NCI-H2196 (cell line): ENCODE data around the gene MCEE.
"Not testable (repeated sequence)": the region's sequence is repeated elsewhere in the genome, so short reads cannot be mapped to it uniquely, and the experiment has no call there.

Experiments
- DNase-seq: peaks from one replicate; lab custom pipeline; 2025; ENCODE audit not compliant: unreplicated experiment; lab: John Stamatoyannopoulos, UW

Gene MCEE

GRCh38 chr2:71083752-71084312 lies 46.2 kb downstream of the MCEE start:
- not testable (repeated sequence) for DNase-seq

- DNase-seq, result not testable (repeated sequence)
These were observed 46.7 kb downstream of the MCEE start for GRCh38 chr2:71083297-71083696.

GRCh38 chr2:71082402-71083252 lies 47.4 kb downstream of the MCEE start:
- DNase-seq, result no peak

DNA sequence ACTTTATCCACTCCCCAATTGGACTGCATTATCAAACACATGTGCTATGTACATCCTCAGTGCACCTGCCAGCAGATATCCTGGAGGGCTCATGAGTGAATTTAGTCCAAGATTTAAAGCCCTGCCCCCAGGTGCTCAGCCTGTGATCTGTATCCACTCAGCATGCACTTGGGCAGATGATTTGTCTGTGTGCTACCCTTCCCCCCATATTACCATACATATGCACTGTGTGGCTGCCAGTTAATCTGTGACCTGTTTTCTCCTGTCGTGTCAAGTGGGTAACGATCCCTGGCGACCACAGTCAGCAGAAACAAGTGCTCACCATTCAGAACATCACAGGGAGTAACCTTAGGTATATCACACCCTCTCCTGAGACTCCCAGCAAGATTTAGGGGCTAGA lies 51.4 kb downstream of the MCEE start:
- DNase-seq, result peak; percentile 25

GRCh38 chr2:71074893-71075395 lies 55.1 kb downstream of the MCEE start:
- no peak for DNase-seq

DNA sequence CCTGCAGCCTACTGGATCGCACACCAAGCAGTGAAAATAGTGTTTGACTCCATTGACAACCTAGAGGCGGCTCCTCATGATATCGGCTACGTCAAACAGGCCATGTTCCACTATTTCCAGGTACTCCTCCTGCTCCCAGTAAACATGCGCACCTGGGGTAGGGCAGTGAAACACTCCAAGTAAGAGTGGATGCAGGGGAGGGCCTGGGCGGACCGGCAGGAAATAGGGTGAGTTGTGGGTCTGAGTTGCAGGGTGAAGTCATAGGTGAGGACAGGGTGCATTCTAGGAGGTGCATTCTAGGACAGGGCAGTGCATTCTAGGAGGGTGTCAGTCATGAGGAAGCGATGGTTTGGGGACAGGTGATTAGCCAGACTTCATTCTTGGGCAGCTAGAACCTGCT lies 56.6 kb downstream of the MCEE start:
- no peak for DNase-seq

GRCh38 chr2:71072492-71072891 lies 57.5 kb downstream of the MCEE start:
- no peak for DNase-seq

- no peak for DNase-seq
These were observed 58.2 kb downstream of the MCEE start for GRCh38 chr2:71071681-71072398.

- no peak for DNase-seq
These were observed 59.5 kb downstream of the MCEE start for GRCh38 chr2:71070294-71071093.

GRCh38 chr2:71069376-71069775 lies 60.7 kb downstream of the MCEE start:
- no peak for DNase-seq

DNA sequence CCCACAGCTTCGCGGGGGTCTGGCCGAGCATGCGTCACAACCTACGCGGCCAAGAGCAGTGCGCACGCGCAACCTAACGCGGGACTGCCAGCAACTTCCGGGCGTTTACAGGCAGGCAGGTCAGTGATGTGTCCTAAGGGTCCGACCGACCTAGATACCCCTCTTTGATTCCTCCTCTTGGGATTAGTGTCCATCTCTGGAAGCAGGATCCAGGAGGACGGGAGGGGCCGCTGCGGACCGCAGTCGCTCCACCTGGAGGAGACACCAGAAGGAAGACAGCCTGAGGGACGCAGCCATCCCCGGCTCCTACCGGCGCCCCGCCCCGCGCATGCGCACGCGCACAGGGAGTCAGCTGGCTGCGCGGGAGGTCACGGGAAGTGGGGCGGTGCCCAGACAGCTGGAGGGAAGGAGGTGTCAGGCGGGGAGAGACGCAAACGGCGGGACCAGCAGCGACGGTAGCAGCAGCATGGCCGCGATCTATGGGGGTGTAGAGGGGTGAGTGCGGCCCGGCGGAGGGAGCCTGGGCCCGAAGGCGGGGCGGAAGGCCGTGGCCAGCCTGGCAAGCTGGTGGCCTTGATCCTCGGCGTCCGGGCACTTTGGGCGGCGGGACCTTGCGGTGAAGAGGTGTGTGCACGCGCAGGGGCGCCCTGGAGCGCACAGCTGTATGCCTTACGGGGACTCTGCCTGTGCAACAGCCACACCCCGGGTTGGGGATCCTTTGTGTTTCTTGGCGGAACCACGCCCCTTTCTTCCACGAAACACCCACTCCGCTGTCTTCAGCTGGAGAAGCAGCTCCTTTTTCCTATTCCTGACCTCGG lies 61.6 kb downstream of the MCEE start, which contains the start of gene NAGK:
NAGK (plus strand) TSS at position 431 of the 818 bp plus-strand sequence; CDS start at position 467, 36 bp downstream.
- DNase-seq, result peak; percentile 85

DNA sequence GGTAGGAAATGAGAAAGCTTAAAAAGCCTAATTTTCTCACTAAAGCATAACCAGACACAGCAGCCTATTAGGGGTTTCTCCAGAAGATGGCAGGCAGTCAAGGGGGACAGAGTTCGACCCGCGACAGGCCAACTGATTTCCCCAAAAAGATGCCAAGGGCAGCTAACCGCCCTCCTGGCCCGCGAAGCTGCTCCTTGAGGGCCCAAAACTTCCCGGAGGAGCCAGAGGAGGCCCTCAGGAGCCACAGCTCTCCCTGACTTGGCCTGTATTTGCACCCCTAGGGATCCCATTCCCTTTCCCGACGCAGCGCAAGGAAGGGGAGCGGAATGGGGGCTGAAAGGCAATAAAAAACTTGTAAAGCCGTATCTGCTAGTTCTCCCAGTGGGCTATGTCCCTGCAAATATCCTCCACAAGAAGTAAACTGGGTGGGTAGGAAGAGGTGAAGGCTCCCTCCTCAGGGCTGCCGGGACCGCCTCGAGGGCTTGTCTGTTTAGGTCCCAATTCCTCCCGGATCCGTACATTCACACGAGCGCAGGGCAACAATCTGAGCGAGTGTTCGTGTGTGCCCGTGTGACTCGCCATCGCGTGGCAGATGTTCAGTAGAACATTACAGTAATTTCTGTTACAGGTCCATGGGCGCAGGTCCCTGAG lies 62.3 kb downstream of the MCEE start:
- no peak for DNase-seq

GRCh38 chr2:71066856-71067255 lies 63.2 kb downstream of the MCEE start:
- no peak for DNase-seq

- no peak for DNase-seq
These were observed 65.0 kb downstream of the MCEE start for GRCh38 chr2:71064754-71065621.

GRCh38 chr2:71064110-71064611 lies 65.9 kb downstream of the MCEE start:
- no peak for DNase-seq

GRCh38 chr2:71063216-71063615 lies 66.8 kb downstream of the MCEE start:
- DNase-seq, result no peak

DNA sequence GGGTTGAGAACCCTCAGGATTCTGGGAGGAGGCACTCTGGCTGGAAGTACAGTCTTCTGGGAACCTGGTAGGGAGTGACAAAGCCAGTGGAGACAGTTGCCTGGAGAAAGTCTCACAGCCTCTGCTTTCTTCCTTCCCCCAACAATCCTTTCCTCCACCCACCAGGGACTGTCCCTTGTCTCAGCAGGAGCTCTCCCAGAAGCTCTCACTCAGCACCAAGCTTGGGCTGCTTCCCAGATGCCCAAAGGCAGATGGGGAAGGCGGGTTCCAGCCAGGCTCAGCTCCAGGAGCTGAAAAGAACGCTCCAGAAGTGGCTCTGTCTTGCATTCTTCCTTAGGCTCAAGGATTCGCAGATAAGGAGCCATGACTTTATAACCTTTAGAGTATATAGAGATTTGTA lies 69.2 kb downstream of the MCEE start:
- no peak for DNase-seq

DNA sequence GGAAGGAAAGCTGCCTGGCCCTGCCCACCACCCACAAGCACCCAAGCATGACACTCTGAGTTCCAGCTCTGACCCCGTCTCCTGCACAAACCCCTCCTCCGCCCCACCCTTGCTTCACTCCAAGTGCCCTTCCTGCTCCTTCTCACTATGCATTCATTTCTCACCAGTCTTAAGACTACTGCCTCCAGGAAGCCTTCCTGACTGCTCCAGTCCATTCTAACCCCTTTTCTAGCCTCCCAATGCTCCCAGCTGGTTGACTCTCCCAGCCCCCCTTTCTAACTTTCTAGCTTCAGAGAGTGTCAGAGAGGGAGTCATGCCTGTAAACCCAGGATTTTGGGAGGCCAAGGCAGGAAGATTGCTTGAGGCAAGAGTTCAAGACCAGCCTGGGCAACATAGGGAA lies 69.8 kb downstream of the MCEE start:
- DNase-seq, result no peak
